ENCODE results near the gene SPOCK2.

The SPOCK2 gene

DNA sequence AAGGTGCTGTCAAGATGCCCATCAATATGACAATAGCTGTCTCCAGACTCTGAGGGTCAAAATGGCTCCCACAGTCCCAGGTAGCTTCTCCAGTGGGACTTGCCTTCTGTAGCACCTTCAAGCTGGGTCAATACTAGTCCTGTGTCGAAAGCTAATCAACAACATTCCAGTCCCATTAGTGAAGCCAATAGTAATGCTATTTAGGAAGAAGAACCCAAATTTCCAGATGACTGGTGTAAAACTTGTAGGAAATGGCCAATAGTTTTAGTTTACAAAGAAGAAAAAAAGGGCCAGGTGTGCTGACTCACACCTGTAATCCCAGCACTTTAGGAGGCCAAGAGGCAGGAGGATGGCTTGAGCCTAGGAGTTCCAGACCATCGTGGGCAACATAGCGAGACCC lies 2.0 kb upstream of the SPOCK2 start:
- no peak for DNase-seq (ENCODE audit: low read depth in 1 of 2, low spot score in 1 of 2)

GRCh38 chr10:72089618-72090017 lies 1.3 kb upstream of the SPOCK2 start:
- no peak for DNase-seq (ENCODE audit: low read depth in 1 of 2, low spot score in 1 of 2)

DNA sequence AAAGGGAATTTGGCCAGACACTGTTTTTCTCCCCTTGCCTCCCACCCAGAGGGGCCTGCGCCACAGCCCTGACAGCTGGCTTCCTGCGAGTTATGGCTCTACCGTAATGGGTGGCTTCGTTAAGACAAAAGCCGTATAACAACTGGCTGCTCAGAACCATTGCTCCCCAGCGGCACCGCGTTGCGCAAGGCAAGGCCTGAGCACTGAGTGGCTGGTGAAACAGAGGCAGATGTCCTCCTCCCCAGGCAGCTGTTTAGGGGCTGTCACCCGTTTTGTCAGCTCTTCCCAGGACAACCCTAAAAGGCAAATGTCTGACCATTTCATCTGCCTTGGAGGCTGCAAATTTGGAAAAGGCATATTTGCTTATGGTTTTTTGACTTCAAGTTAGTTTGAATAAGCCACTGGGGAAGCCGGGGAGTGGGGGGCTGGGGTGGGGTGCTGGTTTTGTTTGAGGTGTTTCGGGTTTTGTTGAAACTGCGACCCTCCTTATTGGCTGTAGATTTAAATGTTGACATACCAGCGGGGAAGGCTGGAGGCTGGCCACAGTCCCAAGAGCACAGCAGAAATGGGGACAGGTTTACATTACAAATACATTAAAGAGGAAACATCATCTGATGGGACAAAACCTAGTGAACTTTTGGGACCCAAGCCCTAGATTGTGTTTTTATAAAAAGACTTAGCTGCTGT lies 681 bp upstream of the SPOCK2 start:
- peak in 1 of 2 donors; percentile 39 for DNase-seq (ENCODE audit: low read depth in 1 of 2, low spot score in 1 of 2)

- no peak for DNase-seq (ENCODE audit: low read depth in 1 of 2, low spot score in 1 of 2)
Observed at GRCh38 chr10:72087392-72087968, 871 bp downstream of the SPOCK2 start.

GRCh38 chr10:72086466-72087391 lies 1.6 kb downstream of the SPOCK2 start:
- DNase-seq (ENCODE audit: low read depth in 1 of 2, low spot score in 1 of 2) = peak; percentile 48 to 66

- no peak for DNase-seq (ENCODE audit: low read depth in 1 of 2, low spot score in 1 of 2)
Observed at GRCh38 chr10:72085864-72086465, 2.4 kb downstream of the SPOCK2 start.

- DNase-seq (ENCODE audit: low read depth in 1 of 2, low spot score in 1 of 2) = no peak
Observed at GRCh38 chr10:72085166-72085565, 3.2 kb downstream of the SPOCK2 start.

- DNase-seq (ENCODE audit: low read depth in 1 of 2, low spot score in 1 of 2) = peak in 1 of 2 donors; percentile 38
Observed at GRCh38 chr10:72083790-72084459, 4.4 kb downstream of the SPOCK2 start.

DNA sequence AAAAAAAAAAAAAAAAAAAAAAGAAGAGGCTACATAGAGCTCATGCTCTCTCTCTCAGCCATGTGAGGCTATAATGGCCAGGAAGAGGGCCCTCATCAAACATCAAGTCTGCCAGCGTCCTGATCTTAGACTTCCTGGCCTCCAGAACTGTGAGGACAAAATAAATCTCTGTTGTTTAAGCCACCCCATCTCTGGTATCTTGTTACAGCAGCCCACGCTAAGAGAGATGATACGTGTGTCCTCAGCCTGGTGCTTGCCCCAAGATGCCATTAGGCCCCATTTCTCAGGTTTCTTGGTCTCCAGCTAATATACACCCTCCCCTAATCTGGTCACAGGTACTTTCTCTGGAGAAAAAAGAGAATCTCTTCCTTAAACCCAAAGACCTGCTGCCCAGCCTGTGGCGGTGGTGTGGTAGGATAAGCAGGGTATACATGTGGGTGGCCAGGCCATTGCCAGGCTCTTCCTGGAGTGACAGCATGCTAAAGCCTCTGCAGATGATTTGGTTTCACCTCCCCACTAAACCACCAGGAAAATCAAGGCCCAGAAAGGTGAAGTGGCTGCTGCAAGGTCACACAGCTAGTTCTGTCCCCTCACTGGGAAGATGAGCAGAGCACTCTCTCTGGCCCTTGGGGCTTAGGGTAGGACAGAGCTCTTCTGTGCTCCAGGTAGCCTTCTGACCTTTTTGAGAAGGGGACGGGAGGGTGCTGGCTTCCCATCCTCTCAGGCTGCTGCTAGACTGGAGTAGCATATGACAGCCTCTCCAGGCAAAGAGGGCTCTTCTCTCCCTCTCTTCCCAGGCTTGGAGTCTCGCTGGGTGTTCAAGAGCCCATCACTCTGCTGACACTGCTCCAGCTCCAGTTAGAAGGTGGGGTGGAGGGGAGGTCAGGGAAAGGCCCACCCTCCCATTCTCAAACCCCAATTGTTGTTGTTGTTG lies 5.2 kb downstream of the SPOCK2 start:
- DNase-seq (ENCODE audit: low read depth in 1 of 2, low spot score in 1 of 2) = no peak

DNA sequence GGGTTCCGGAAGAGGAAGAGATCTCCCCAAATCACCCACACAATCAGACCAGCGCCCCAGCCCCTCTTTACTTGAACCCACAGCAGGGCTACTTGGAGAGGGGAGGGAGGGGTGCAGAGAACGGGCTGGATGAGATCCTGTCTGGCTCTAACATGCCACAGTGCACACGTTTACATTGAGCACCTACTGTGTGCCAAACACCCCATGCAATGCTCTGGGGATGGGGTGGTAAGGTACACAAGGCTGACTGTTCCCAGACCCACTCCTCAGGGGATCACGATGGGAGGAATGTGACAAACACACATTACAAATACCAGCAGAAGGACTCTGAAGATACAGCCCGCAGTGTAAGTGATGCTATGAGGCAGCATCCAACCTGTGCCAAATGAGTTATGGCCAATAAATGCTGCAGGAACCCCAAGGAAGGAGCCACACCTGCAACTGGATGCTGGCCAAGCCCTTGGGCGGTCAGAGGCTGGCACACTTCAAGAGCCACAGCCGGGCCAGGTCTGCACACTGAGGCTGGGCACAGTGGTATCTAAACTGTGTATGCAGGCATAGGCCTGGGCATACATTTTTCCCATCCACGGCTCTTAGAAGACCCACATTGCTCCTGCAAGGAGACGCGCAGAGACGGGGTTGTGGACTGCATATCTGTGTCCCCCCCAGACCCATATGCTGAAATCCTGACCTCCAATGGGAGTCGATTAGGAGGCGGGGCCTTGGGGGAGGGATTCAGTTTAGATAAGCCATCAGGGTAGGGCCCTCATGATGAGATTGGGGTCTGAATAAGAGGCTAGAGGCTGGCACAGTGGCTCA lies 6.4 kb downstream of the SPOCK2 start:
- DNase-seq (ENCODE audit: low read depth in 1 of 2, low spot score in 1 of 2) = no peak

DNA sequence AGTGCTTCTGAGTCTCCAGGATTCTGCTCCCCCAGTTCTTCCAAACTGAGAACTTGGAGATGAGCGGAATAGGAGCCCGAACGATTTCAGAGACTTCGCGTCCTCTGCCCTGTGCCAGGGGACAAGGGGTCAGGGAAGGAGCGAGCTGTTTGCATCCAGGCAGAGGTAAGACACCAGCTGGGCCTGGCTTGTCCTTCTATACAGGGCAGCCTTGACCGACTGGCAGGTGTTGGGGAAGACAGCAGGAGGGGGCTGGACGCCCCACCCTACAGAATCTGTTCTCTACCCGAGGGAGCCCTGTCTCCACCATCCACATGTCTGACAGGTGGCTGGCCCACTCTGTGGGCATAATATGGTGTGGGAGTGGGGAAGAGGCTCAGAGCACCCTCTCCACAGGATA lies 7.1 kb downstream of the SPOCK2 start:
- no peak for DNase-seq (ENCODE audit: low read depth in 1 of 2, low spot score in 1 of 2)

GRCh38 chr10:72080042-72080975 lies 8.0 kb downstream of the SPOCK2 start:
- no peak for DNase-seq (ENCODE audit: low read depth in 1 of 2, low spot score in 1 of 2)

DNA sequence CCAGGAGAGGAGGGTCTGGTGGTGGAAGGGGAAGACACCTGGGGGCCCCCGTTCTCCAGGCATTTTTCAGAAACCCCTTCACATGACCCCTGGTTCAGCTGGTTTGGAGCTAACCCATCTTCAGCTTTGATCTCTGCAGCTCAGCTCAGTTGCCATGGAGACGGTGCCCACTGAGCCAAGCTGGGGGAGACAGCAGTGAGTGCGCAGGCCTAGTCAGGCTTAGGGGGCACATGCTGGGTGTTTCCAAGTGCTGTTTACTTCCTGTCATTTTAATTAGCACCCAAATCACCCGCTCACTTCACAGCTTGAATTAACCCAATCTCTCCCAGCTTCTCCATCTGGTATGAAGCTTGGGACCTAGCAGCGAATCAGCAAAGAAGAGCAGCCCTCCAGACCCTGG lies 9.0 kb downstream of the SPOCK2 start:
- no peak for DNase-seq (ENCODE audit: low read depth in 1 of 2, low spot score in 1 of 2)

- DNase-seq (ENCODE audit: low read depth in 1 of 2, low spot score in 1 of 2) = no peak
Observed at GRCh38 chr10:72077275-72077990, 10.9 kb downstream of the SPOCK2 start.

DNA sequence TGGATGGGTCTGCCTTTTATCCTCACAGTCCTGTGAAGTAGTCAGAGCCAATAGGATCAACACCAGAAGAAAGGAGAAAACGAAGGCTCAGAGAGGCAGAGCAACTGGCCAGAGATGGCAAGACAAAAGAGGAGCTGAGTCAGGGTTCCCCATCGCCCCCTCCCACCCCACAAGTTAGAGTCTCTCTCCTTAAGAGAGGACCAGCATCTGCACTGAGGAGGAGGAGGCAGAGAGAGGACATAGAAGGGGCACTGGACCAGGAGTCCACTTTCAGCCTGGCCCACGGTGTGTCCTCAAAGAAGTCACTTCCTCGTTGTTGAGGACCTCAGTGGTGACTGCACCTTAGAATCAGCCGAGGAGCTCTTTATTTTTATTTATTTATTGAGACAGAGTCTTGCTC lies 11.6 kb downstream of the SPOCK2 start:
- no peak for DNase-seq (ENCODE audit: low read depth in 1 of 2, low spot score in 1 of 2)

DNA sequence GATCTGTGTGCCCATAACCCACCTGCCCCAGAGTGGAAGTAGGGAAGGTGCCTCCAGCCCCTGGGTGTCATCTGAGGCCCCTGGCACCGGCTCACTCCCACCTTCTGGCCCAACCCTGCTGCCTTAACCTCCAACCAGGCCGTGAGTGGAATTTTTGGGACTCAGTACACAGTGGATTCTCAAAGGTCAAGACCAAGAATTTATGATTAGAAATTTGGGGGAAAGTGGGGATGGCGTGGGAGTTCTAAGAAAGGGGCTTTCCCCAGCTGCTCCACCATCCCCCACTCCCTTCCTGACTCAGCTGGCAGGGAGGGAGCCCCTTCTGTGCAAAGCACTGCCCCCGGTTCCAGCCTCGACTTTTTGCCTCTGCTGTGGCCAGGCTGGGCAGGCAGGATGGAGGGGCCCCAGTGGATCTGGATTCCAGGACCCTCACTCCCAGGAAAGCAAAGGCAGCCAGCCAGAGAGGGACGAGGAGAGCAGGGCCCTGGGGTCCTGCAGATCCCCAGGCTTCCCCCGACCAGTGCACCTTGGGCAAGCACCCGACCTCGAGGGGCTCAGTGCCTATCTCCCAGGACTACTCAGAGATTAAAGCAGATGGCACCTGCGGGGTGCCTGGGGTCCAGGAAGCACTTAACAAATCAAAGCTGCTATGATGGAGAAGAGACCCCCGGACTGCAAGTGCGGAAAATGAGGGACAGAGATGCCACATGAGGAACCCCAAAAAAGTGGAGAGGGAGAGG lies 12.8 kb downstream of the SPOCK2 start:
- DNase-seq (ENCODE audit: low read depth in 1 of 2, low spot score in 1 of 2) = no peak
